Measurements from ENCODE around the gene ZNF536.

GRCh38 chr19:30447553-30447870 is 75.3 kb downstream of the ZNF536 start:
- no peak for TF ChIP-seq CTCF (conservative IDR thresholded peaks at IDR 0.05 in 1 of 2, IDR thresholded peaks at IDR 0.05 in 1 of 2; ENCODE audit: low read depth in 1 of 2, low read length in 2 of 2)
- TF ChIP-seq EZH2 (IDR thresholded peaks at IDR 0.05; ENCODE audit: low read length, missing control alignments): no peak
